GM21447 (cell line): ENCODE results near the gene ZNF384.
A peak's percentile ranks its signal among the peaks of the same experiment; 100 is the strongest.

Source experiments
- ATAC-seq: cut with Tn5 transposase; IDR thresholded peaks from one replicate; pipeline ENCODE4 v1.9.1; 2021; ENCODE audit not compliant: unreplicated experiment

ZNF384 gene

GRCh38 chr12:6699259-6699988 lies 10.2 kb upstream of the ZNF384 start:
- no peak for ATAC-seq

- ATAC-seq = no peak
These were observed 9.3 kb upstream of the ZNF384 start for GRCh38 chr12:6698352-6699046.

GRCh38 chr12:6697584-6698351 lies 8.6 kb upstream of the ZNF384 start:
- no peak for ATAC-seq

DNA sequence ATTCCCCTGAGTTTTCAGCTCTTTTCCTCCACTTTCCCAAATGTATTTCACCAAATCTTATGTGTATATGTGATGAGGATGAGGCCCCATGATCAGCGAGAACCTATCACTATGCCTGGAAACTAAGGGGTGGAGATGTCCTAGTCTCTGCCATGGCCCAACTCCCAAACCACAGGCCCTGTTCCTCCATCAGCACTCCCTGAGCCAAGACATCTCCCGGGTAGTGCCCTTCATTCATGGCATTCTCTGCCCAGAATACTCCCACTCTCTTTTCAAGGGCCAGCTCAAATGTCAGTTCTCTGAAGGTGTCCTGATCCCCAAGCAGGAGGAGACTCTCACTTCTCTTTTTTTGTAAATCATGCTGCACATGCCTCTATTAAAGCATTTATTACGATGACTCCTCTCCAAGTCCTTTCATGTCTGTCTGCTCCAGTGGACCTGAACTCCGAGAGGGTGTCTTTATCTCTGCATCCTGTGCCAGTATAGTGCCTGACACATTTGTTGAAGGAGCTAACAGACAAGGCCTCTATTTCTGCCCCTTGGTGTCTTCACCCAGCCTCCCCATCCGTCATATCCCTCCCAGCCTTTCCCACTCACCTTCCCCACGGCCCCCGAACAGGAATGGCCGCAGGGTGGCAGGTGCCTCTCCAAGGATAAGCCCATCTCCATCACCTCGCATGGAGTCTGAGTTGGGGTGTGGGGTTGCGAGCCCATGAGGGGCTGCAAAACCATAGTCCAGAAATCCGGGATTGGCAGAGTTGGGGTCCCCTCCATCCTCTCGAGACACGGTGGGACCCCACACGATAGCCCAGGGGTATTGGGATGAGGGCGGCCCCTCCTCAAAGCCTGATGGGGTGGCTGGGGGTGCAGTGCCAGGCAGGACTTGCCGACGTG lies 7.8 kb upstream of the ZNF384 start:
- ATAC-seq = no peak

GRCh38 chr12:6695313-6696045 lies 6.3 kb upstream of the ZNF384 start:
- no peak for ATAC-seq

GRCh38 chr12:6694701-6695100 lies 5.5 kb upstream of the ZNF384 start:
- ATAC-seq = no peak

DNA sequence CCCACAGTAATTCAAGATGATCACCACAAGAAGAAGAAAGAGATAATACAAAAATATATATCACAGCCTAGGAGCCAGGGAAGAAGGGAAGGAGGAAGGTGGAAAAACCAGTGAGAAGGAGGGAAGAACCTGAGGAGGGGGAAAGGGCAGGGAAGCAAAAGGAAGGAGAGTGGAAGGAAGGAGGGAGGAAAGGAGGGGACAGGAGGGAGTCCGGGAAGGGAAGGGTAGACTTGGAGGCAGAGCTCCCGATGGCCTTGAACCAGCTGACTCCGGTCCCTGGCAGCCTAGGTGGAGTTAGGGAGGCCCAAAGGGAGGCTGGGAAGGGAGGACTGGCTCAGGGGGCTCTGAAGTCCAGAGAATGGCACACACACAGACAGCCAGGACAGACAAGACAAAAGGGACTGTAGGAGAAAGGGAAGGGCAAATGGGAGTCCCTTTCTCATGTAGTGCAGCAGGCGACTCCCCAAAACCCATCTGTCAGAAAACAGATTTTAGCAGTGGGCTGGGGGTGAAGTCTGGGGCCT lies 4.7 kb upstream of the ZNF384 start:
- no peak for ATAC-seq

GRCh38 chr12:6692888-6693287 lies 3.7 kb upstream of the ZNF384 start:
- ATAC-seq = no peak

DNA sequence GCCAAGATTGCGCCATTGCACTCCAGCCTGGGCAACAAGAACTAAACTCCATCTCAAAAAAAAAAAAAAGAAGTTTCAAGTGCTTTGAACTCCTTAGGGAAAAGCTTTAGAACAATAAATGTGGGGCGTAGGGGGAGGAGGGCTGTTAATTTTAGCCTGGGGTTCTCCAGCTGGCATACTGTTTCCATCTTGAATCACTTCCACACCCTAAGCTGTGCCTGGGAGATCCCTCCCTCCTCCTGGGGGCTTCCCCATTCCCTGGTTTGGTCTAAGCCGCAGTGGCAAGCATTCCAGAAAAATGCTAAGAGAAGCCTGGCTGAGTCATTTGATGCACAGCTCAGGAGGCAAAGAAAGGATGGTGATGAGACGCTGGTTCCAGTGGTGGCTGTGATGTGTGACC lies 2.3 kb upstream of the ZNF384 start:
- no peak for ATAC-seq

GRCh38 chr12:6688543-6688998 lies 604 bp downstream of the ZNF384 start:
- peak; percentile 11 for ATAC-seq

DNA sequence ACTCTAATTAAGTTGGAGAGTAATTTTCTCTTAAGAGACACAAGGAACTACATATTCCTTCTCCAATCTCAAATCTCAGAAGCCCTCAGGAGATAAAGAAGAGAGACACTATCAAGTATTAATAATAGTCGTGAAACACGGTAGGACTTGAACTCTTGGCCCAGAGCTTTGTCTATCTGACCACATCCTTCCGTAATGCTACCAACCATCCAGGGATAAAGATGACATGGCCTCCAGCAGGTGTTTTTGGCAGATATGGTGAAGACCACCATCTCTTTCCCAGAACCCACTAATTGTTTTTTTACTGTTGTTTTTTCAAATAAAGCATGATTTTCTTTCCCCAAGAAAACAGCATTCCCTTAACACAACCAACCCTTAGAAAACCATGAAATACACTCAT lies 3.4 kb downstream of the ZNF384 start:
- no peak for ATAC-seq

- ATAC-seq = no peak
These were observed 4.6 kb downstream of the ZNF384 start for GRCh38 chr12:6684609-6685008.

DNA sequence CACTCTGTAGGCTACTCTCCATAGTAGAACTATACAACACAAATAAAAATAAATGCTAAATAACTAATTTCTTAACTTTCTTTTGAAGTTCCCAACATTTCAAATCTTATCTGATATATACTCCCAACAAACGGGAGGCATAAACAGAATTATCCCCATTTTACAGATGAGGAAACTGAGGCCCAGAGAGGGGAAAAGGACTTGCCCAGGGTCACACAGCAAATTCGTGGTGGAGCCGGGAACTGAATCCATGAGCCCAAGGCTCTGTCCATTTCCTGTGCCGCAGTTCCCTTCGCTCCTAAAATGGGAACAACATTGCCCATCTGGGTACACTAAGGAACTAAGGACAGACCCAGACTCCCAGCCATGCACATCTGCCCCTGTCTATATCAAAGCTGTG lies 12.2 kb downstream of the ZNF384 start:
- no peak for ATAC-seq

GRCh38 chr12:6672143-6672542 lies 17.0 kb downstream of the ZNF384 start:
- no peak for ATAC-seq

DNA sequence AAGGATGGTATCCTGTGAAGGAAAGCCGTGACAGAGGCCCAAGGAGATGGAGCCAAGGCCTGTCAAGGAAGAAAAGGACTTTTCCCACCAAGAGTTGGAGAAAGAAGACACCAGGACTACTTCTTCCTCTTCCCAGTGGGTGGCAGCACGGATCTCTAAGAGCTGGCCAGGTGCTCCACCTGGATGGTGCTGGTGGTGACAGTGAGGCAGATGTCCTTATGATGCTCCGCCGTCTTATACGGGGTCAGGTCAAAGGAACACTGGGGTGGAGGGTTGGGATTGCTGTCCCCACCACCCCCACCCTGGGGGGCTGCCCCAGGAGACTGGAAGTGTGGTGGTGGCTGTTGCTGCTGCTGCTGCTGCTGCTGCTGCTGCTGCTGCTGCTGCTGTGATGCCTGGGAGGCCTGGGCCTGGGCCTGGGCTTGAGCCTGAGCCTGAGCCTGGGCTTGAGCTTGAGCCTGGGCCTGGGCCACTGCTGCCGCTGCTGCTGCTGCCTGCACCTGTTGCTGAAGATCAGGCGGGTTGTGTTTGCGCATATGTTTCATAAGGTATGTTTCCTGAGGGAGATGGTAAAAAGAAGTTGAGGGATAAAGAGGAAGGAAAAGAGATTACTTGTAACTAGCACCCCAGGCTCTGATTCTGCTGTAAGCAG lies 21.5 kb downstream of the ZNF384 start:
- ATAC-seq = no peak

DNA sequence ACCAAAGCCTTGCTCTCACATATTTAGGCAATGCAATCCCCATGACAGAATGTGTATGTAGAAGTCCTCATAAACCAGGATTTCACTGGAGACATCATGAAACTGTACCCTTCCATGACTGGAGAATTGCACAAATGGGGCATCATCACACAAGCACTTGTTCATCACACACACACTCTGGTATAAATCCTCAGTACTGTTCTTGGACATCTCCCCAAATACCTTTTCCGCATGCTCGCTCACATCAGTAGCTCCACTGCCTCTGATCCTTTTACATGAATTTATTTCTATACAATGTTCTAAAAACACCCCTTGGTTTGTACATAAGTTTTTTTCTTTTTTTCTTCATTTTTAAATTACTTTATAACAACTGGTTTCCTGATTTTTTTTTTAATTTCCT lies 23.0 kb downstream of the ZNF384 start:
- no peak for ATAC-seq

DNA sequence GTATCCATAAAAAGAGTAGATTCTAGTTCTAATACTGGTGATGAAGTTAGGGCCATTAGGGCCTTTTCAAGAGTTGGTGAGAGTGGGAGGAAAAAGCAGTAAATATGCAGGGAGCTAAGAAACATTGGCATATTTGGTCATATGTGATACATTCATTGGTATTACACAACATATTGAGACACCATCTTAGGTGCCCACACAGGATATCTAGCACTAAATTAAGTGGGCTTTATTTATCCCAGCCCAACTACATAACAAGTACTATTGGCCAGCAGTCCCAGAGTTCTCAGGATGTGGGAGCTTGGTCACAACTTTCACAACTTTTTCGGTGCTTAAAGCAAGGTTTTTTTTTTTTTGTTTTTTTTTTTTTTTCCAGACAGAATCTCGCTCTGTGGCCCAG lies 24.3 kb downstream of the ZNF384 start:
- no peak for ATAC-seq

- peak; percentile 97 for ATAC-seq
These were observed 26.1 kb downstream of the ZNF384 start, which contains the start of gene ING4 for GRCh38 chr12:6662906-6663742. TSS of gene ING4 (minus strand) at chr12:6663119. CDS start at chr12:6663101, 18 bp downstream.

GRCh38 chr12:6662602-6662905 lies 26.6 kb downstream of the ZNF384 start:
- peak; percentile 28 for ATAC-seq
